Suprapubic skin (tissue), 4 donors: ENCODE measurements around the gene ATP13A3. TPM values are rescaled to one million over a fixed set of nuclear protein-coding genes. Genes with fewer than 3 reads are reported as not detected.

Source experiments
- DNase-seq, 2 donors: peaks; one replicate each; pipeline ENCODE4 v3.0.0-alpha.2; 2019; ENCODE audit warnings: low spot score in 2 of 2
- H3K27ac ChIP-seq: fragments of 200-600 bp; sonication (generic); one replicate; pipeline ENCODE4 v1.5.1; 2019
- H3K27me3 ChIP-seq: fragments of 200-600 bp; sonication (generic); one replicate; pipeline ENCODE4 v1.5.1; 2019
- H3K36me3 ChIP-seq: fragments of 200-600 bp; sonication (generic); one replicate; pipeline ENCODE4 v1.5.1; 2019
- H3K4me1 ChIP-seq: fragments of 200-600 bp; sonication (generic); one replicate; pipeline ENCODE4 v1.5.1; 2019
- H3K4me3 ChIP-seq: fragments of 200-600 bp; sonication (generic); one replicate; pipeline ENCODE4 v1.5.1; 2019; ENCODE audit warnings: mild to moderate bottlenecking
- H3K9me3 ChIP-seq: fragments of 200-600 bp; sonication (generic); one replicate; pipeline ENCODE4 v1.5.1; 2019
- CTCF ChIP-seq, 2 donors: fragments of 200-600 bp in 1 of 2; fragments of 450-650 bp in 1 of 2; sonication (generic) in 1 of 2; IDR thresholded peaks; one replicate each; pipeline ENCODE4 v1.5.1; 2016 to 2019; ENCODE audit warnings: antibody characterized with exemption in 2 of 2, mild to moderate bottlenecking in 1 of 2, moderate library complexity in 1 of 2
- EP300 ChIP-seq: sonication (generic); formaldehyde crosslinking; IDR thresholded peaks from one replicate; pipeline ENCODE4 v1.6.1; 2017; ENCODE audit warnings: antibody characterized with exemption
- POLR2A ChIP-seq, 2 donors: fragments of 450-650 bp; IDR thresholded peaks; one replicate each; pipeline ENCODE4 v1.6.1; 2017; ENCODE audit warnings: antibody characterized with exemption in 2 of 2, mild to moderate bottlenecking in 2 of 2, moderate library complexity in 2 of 2
- POLR2AphosphoS5 ChIP-seq, 3 donors: sonication (generic); formaldehyde crosslinking; IDR thresholded peaks; one replicate each; pipeline ENCODE4 v1.6.1; 2017; ENCODE audit warnings: antibody characterized with exemption in 3 of 3
- WGBS: methylation state at CpG from one replicate; pipeline ENCODE4 v1.1.5; 2018; 5-methylcytosine and 5-hydroxymethylcytosine counted together
- total RNA-seq, 4 donors: library from RNA; depleted of rRNA; stranded (reverse); fragments of >200 nt; gene quantifications; one replicate each; pipeline ENCODE4 v1.1.0, GENCODE V29; 2016

ATP13A3 gene
- total RNA-seq, 4 donors from 2014 or later: 49.3 to 76.0 (median 64.0) TPM

- WGBS: 87% methylated on average over 7 of the region's 7 CpGs
- TF ChIP-seq CTCF (IDR thresholded peaks at IDR 0.05): no peak
- TF ChIP-seq EP300: no peak
- no peak for TF ChIP-seq POLR2AphosphoS5 (IDR thresholded peaks at IDR 0.05)
- TF ChIP-seq POLR2A (IDR thresholded peaks at IDR 0.05): no peak
- no peak overlapping the region for H3K27ac ChIP-seq
Observed at GRCh38 chr3:194489736-194490612, 3.2 kb upstream of the ATP13A3 start.

GRCh38 chr3:194488055-194488742 is 1.4 kb upstream of the ATP13A3 start:
- 68% methylated on average over 10 of the region's 10 CpGs for WGBS
- Histone ChIP-seq H3K9me3 (no peaks in the 10 kb centered on the region), H3K4me1 (peaks cover 34% of the 10 kb centered on the region), H3K27me3 (no peaks in the 10 kb centered on the region), H3K36me3 (no peaks in the 10 kb centered on the region), H3K4me3 (peak overlapping the region; percentile 89), H3K27ac (peak overlapping the region; percentile 91)
- no peak for DNase-seq
- TF ChIP-seq POLR2A (IDR thresholded peaks at IDR 0.05) (no peak), POLR2AphosphoS5 (IDR thresholded peaks at IDR 0.05) (no peak), EP300 (no peak), CTCF (IDR thresholded peaks at IDR 0.05) (no peak)

More at GRCh38 chr3:194489736-194490612, 3.2 kb upstream of the ATP13A3 start:
- H3K4me3 ChIP-seq: no peak overlapping the region
- no peaks in the 10 kb centered on the region for H3K36me3 ChIP-seq
- peaks cover 31% of the 10 kb centered on the region for H3K4me1 ChIP-seq
- no peaks in the 10 kb centered on the region for H3K9me3 ChIP-seq
- no peak for DNase-seq
- no peaks in the 10 kb centered on the region for H3K27me3 ChIP-seq

- peak overlapping the region; percentile 89 for H3K4me3 ChIP-seq
- H3K4me1 ChIP-seq: peaks cover 34% of the 10 kb centered on the region
- H3K36me3 ChIP-seq: no peaks in the 10 kb centered on the region
- no peaks in the 10 kb centered on the region for H3K9me3 ChIP-seq
- DNase-seq: peak; percentile 81 to 83
- H3K27me3 ChIP-seq: no peaks in the 10 kb centered on the region
- peak overlapping the region; percentile 91 for H3K27ac ChIP-seq
- TF ChIP-seq POLR2AphosphoS5 (IDR thresholded peaks at IDR 0.05): no peak
- TF ChIP-seq POLR2A (IDR thresholded peaks at IDR 0.05): peak in 1 of 2 donors; percentile 24
- TF ChIP-seq CTCF (IDR thresholded peaks at IDR 0.05): no peak
- no peak for TF ChIP-seq EP300
- 50% methylated on average over 19 of the region's 56 CpGs for WGBS
Observed at GRCh38 chr3:194487289-194488054, 670 bp upstream of the ATP13A3 start.

- 2% methylated on average over 13 of the region's 42 CpGs for WGBS
- DNase-seq: peak in 1 of 2 donors; percentile 71
- H3K27me3 ChIP-seq: no peaks in the 10 kb centered on the region
- TF ChIP-seq EP300 (no peak), CTCF (IDR thresholded peaks at IDR 0.05) (peak in 1 of 2 donors; percentile 17)
- peak overlapping the region; percentile 89 for H3K4me3 ChIP-seq
- peaks cover 34% of the 10 kb centered on the region for H3K4me1 ChIP-seq
- H3K36me3 ChIP-seq: no peaks in the 10 kb centered on the region
- H3K27ac ChIP-seq: peak overlapping the region; percentile 91
- H3K9me3 ChIP-seq: no peaks in the 10 kb centered on the region
Observed at GRCh38 chr3:194485881-194486539, 792 bp downstream of the ATP13A3 start.
